ENCODE measurements around the gene HMCN2.

HMCN2 gene

DNA sequence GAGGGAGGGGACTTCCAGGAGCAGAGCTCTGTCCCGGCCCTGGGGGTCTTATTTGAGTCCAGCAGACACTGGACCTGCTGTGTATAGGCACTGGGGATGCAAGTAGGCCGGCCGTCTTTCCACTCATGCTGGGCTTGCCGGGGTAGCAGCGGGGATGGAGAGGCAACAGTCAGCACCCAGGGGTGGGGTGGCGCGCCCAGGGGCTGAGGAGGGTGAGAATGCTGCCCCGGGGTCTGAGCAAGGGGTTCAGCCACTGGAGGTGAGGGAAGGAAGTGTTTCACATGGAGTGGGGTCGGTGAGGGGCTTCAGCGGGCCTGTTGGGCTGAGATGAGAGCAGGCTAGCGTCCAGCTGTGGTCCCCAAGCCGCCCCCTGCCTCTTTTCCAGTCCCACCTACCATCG, 88.8 kb downstream of the HMCN2 start:
- H3K9ac ChIP-seq (ENCODE audit: low read length) = no peak overlapping the region
- H3K27me3 ChIP-seq (ENCODE audit: control insufficient read depth in 1 of 2, insufficient read depth in 2 of 2, low read length in 2 of 2) = no peaks in the 10 kb centered on the region
- peaks cover 46% of the 10 kb centered on the region for H3K36me3 ChIP-seq (ENCODE audit: insufficient read depth, low read length)
- no peak overlapping the region for H3K27ac ChIP-seq (ENCODE audit: low read depth, low read length)
- H3K4me1 ChIP-seq (ENCODE audit: insufficient read depth, low read length) = no peaks in the 10 kb centered on the region
- no peak overlapping the region for H3K4me3 ChIP-seq (ENCODE audit: low read depth in 1 of 2, low read length in 2 of 2)
- no peaks in the 10 kb centered on the region for H3K9me3 ChIP-seq (ENCODE audit: low read length)

DNA sequence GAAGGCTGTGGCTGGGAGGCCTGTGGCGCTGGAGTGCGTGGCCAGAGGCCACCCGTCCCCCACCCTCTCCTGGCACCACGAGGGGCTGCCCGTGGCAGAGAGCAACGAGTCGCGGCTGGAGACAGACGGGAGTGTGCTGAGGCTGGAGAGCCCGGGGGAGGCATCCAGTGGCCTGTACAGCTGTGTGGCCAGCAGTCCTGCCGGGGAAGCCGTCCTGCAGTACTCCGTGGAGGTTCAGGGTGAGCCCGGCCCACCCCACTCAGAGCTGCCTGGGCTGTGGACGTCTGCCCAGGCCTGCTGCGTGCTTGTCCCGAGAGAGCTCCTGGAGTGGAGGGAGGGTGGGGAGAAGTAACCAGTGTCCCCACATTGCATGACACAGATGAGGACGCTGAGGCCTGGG, 89.2 kb downstream of the HMCN2 start:
- no peak overlapping the region for H3K9ac ChIP-seq (ENCODE audit: low read length)
- H3K4me3 ChIP-seq (ENCODE audit: low read depth in 1 of 2, low read length in 2 of 2) = no peak overlapping the region
- H3K36me3 ChIP-seq (ENCODE audit: insufficient read depth, low read length) = peaks cover 50% of the 10 kb centered on the region
- no peak overlapping the region for H3K27ac ChIP-seq (ENCODE audit: low read depth, low read length)
- H3K9me3 ChIP-seq (ENCODE audit: low read length) = no peaks in the 10 kb centered on the region
- no peaks in the 10 kb centered on the region for H3K27me3 ChIP-seq (ENCODE audit: control insufficient read depth in 1 of 2, insufficient read depth in 2 of 2, low read length in 2 of 2)
- H3K4me1 ChIP-seq (ENCODE audit: insufficient read depth, low read length) = no peaks in the 10 kb centered on the region

DNA sequence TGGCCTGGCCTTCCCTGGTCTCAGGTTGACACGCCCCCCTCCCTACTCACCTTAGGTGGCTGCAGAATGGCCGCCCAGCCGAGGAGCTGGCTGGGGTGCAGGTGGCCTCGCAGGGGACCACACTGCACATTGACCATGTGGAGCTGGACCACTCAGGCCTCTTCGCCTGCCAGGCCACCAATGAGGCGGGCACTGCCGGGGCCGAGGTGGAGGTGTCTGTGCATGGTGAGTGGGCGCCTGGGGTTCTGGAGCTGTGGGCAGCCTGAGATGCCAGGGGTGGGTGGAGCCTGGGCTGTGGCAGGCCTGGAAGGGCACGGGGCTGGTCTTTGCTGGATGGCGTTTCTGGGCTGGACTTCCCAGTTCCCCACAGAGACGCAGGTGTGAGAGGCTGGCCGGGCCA, 90.5 kb downstream of the HMCN2 start:
- H3K36me3 ChIP-seq (ENCODE audit: insufficient read depth, low read length) = peaks cover 58% of the 10 kb centered on the region
- H3K9ac ChIP-seq (ENCODE audit: low read length) = no peak overlapping the region
- H3K27me3 ChIP-seq (ENCODE audit: control insufficient read depth in 1 of 2, insufficient read depth in 2 of 2, low read length in 2 of 2) = no peaks in the 10 kb centered on the region
- H3K4me3 ChIP-seq (ENCODE audit: low read depth in 1 of 2, low read length in 2 of 2) = no peak overlapping the region
- no peaks in the 10 kb centered on the region for H3K4me1 ChIP-seq (ENCODE audit: insufficient read depth, low read length)
- no peaks in the 10 kb centered on the region for H3K9me3 ChIP-seq (ENCODE audit: low read length)
- H3K27ac ChIP-seq (ENCODE audit: low read depth, low read length) = no peak overlapping the region

DNA sequence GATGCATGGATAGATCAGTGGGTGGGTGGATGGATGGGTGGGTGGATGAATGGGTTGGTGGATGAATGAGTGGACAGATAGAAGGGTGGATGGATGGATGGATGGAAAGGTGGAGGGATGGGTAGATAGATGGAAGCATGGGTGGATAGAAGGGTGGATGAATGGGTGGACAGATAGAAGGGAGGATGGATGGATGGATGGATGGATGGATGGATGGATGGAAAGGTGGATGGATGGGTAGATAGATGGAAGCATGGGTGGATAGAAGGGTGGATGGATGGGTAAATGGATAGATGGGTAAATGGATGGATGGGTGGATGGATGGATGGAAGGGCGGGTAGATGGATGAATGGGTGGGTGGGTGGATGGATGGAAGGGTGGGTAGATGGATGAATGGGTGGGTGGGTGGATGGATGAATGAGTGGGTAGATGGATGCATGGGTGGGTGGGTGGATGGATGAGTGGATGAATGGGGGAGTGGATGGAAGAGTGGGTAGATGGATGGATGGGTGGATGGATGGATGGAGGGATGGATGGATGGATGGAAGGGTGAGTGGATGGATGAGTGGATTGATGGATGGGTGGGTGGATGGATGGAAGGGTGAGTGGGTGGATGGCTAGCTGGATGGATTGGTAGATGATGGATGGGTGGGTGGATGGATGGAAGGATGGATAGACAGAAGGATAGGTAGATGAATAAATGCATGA, 91.5 kb downstream of the HMCN2 start:
- Histone ChIP-seq H3K27me3 (ENCODE audit: control insufficient read depth in 1 of 2, insufficient read depth in 2 of 2, low read length in 2 of 2) (no peaks in the 10 kb centered on the region), H3K36me3 (ENCODE audit: insufficient read depth, low read length) (peaks cover 54% of the 10 kb centered on the region), H3K9me3 (ENCODE audit: low read length) (no peaks in the 10 kb centered on the region), H3K4me1 (ENCODE audit: insufficient read depth, low read length) (no peaks in the 10 kb centered on the region), H3K9ac (ENCODE audit: low read length) (no peak overlapping the region), H3K27ac (ENCODE audit: low read depth, low read length) (no peak overlapping the region), H3K4me3 (ENCODE audit: low read depth in 1 of 2, low read length in 2 of 2) (no peak overlapping the region)

DNA sequence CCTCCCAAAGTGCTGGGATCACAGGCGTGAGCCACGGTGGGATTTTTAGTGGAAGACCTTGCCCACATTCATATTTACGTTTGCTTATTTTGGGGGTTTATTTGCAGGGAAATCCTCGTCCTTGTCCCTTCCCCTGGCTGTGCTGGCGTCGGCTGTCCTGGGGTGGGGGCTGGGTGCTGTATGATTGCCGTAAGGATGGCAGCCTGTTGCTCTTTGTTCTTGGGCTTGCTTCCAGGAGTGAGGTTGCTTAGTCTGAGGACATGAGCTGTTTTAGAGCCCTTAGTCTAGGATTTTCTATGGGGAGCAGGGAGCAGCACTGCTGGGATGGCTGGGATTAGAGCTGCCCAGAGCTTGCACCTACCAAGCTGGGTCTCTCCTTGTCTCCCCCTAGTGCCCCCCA, 93.4 kb downstream of the HMCN2 start:
- H3K9me3 ChIP-seq (ENCODE audit: low read length) = no peaks in the 10 kb centered on the region
- H3K4me1 ChIP-seq (ENCODE audit: insufficient read depth, low read length) = no peaks in the 10 kb centered on the region
- H3K36me3 ChIP-seq (ENCODE audit: insufficient read depth, low read length) = peaks cover 44% of the 10 kb centered on the region
- H3K27me3 ChIP-seq (ENCODE audit: control insufficient read depth in 1 of 2, insufficient read depth in 2 of 2, low read length in 2 of 2) = no peaks in the 10 kb centered on the region
- no peak overlapping the region for H3K9ac ChIP-seq (ENCODE audit: low read length)
- no peak overlapping the region for H3K4me3 ChIP-seq (ENCODE audit: low read depth in 1 of 2, low read length in 2 of 2)
- no peak overlapping the region for H3K27ac ChIP-seq (ENCODE audit: low read depth, low read length)

DNA sequence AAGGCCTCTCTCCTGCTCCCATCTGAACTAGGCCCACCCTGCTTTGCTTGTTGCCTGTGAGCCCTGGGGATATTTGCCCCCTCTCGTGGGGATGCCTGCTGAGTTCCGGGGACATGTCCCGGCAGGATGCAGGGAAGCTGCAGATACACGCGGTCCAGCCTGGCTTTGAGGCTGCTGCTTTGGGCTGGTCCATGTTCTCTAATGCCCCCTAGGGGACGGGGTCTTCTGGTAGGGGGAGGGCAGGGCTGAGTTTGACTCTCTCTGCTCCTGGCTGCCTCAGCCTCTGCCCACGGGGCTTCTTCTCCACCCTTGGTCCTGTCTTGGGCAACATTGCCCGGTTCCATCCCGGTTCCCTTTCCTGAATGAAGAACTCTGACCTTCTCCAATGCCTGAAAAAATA, 94.3 kb downstream of the HMCN2 start:
- Histone ChIP-seq H3K9ac (ENCODE audit: low read length) (no peak overlapping the region), H3K27me3 (ENCODE audit: control insufficient read depth in 1 of 2, insufficient read depth in 2 of 2, low read length in 2 of 2) (no peaks in the 10 kb centered on the region), H3K36me3 (ENCODE audit: insufficient read depth, low read length) (peaks cover 44% of the 10 kb centered on the region), H3K4me3 (ENCODE audit: low read depth in 1 of 2, low read length in 2 of 2) (no peak overlapping the region), H3K27ac (ENCODE audit: low read depth, low read length) (no peak overlapping the region), H3K9me3 (ENCODE audit: low read length) (no peaks in the 10 kb centered on the region), H3K4me1 (ENCODE audit: insufficient read depth, low read length) (no peaks in the 10 kb centered on the region)

DNA sequence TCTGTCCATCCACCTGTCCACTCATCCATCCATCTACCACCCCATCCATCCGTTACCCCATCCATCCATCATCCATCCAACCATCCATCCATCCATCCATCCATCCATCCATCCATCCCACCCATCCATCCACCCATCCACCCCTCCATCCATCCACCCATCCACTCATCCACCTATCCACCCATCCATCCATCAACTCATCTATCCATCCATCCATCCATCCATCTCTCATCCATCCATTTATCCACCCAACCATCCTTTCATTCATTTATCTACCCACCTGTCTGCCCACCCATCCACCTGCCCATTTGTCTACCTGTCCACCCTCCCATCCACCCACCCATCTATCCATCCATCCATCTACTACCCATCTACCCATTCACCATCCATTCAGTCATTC, 95.1 kb downstream of the HMCN2 start:
- Histone ChIP-seq H3K9ac (ENCODE audit: low read length) (no peak overlapping the region), H3K4me1 (ENCODE audit: insufficient read depth, low read length) (no peaks in the 10 kb centered on the region), H3K36me3 (ENCODE audit: insufficient read depth, low read length) (peaks cover 37% of the 10 kb centered on the region), H3K27me3 (ENCODE audit: control insufficient read depth in 1 of 2, insufficient read depth in 2 of 2, low read length in 2 of 2) (no peaks in the 10 kb centered on the region), H3K27ac (ENCODE audit: low read depth, low read length) (no peak overlapping the region), H3K9me3 (ENCODE audit: low read length) (no peaks in the 10 kb centered on the region), H3K4me3 (ENCODE audit: low read depth in 1 of 2, low read length in 2 of 2) (no peak overlapping the region)

DNA sequence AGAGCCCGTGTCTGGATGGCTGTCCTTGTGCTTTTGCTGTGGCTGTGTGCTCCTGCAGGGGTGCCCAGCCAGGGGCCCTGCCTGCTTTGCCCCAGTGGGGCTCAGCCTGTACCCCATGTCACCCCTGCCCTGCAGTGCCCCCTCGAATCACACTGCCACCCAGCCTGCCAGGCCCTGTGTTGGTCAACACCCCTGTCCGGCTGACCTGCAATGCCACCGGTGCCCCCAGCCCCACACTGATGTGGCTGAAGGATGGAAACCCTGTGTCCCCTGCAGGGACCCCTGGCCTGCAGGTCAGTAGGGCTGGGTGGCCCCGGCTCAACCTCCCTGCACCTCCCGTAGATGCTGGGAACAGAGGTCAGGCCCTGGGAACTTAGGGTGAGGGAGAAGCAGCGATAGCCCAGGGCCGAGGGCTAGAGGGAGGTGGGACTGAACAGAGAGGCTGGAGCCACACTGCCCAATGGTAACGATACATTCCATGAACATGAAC, 96.4 kb downstream of the HMCN2 start:
- peaks cover 24% of the 10 kb centered on the region for H3K36me3 ChIP-seq (ENCODE audit: insufficient read depth, low read length)
- no peaks in the 10 kb centered on the region for H3K9me3 ChIP-seq (ENCODE audit: low read length)
- H3K27me3 ChIP-seq (ENCODE audit: control insufficient read depth in 1 of 2, insufficient read depth in 2 of 2, low read length in 2 of 2) = no peaks in the 10 kb centered on the region
- H3K27ac ChIP-seq (ENCODE audit: low read depth, low read length) = no peak overlapping the region
- no peak overlapping the region for H3K9ac ChIP-seq (ENCODE audit: low read length)
- H3K4me3 ChIP-seq (ENCODE audit: low read depth in 1 of 2, low read length in 2 of 2) = no peak overlapping the region
- H3K4me1 ChIP-seq (ENCODE audit: insufficient read depth, low read length) = no peaks in the 10 kb centered on the region

DNA sequence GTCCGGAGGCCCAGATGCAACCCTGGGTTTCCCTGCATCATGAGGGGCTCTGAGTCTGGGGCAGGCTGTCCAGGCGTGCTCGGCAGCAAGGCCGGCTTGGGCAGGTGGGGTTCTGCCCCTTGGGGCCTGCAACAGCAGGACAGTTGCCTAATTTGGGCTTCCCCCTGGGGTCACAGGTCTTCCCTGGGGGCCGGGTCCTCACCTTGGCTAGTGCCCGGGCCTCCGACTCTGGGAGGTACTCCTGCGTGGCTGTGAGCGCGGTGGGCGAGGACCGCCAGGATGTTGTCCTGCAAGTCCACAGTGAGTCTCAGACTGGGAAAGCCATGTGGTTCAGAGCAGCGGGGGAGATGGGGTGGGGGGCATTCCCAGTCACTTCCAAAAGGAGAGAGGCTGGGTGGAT, 97.1 kb downstream of the HMCN2 start:
- no peak overlapping the region for H3K4me3 ChIP-seq (ENCODE audit: low read depth in 1 of 2, low read length in 2 of 2)
- no peak overlapping the region for H3K9ac ChIP-seq (ENCODE audit: low read length)
- peaks cover 24% of the 10 kb centered on the region for H3K36me3 ChIP-seq (ENCODE audit: insufficient read depth, low read length)
- H3K27me3 ChIP-seq (ENCODE audit: control insufficient read depth in 1 of 2, insufficient read depth in 2 of 2, low read length in 2 of 2) = no peaks in the 10 kb centered on the region
- H3K9me3 ChIP-seq (ENCODE audit: low read length) = no peaks in the 10 kb centered on the region
- no peak overlapping the region for H3K27ac ChIP-seq (ENCODE audit: low read depth, low read length)
- no peaks in the 10 kb centered on the region for H3K4me1 ChIP-seq (ENCODE audit: insufficient read depth, low read length)

DNA sequence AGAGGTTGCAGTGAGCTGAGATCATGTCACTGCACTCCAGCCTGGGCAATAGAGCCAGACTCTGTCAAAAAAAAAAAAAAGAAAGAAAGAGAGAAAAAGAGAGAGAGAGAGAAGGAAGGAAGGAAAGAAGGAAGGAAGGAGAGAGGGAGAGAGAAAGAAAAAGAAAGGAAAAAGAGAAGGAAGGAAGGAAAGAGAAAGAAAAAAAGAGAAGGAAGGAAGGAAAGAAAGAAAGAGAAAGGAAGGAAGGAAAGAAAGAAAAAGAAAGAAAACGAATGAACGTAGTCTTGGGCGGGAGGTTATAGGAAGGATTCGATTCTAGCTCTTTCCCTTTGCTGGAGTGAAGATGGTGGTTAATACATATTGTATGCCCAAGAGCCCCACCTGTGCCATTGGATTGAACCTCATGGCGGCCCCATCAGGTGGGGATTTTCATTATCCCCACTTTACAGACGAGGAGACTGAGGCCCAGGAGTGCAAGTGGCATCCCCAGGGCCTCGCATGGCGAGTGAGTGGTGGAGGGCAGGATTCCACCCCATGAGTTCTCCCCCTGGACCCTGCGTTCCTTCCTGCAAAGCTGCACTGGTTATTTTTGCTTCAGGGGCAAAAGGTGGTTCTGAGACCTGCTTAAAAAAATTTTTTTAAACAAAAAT, 98.3 kb downstream of the HMCN2 start:
- no peak overlapping the region for H3K4me3 ChIP-seq (ENCODE audit: low read depth in 1 of 2, low read length in 2 of 2)
- no peak overlapping the region for H3K9ac ChIP-seq (ENCODE audit: low read length)
- H3K27ac ChIP-seq (ENCODE audit: low read depth, low read length) = no peak overlapping the region
- H3K9me3 ChIP-seq (ENCODE audit: low read length) = no peaks in the 10 kb centered on the region
- H3K4me1 ChIP-seq (ENCODE audit: insufficient read depth, low read length) = no peaks in the 10 kb centered on the region
- no peaks in the 10 kb centered on the region for H3K27me3 ChIP-seq (ENCODE audit: control insufficient read depth in 1 of 2, insufficient read depth in 2 of 2, low read length in 2 of 2)
- peaks cover 24% of the 10 kb centered on the region for H3K36me3 ChIP-seq (ENCODE audit: insufficient read depth, low read length)

DNA sequence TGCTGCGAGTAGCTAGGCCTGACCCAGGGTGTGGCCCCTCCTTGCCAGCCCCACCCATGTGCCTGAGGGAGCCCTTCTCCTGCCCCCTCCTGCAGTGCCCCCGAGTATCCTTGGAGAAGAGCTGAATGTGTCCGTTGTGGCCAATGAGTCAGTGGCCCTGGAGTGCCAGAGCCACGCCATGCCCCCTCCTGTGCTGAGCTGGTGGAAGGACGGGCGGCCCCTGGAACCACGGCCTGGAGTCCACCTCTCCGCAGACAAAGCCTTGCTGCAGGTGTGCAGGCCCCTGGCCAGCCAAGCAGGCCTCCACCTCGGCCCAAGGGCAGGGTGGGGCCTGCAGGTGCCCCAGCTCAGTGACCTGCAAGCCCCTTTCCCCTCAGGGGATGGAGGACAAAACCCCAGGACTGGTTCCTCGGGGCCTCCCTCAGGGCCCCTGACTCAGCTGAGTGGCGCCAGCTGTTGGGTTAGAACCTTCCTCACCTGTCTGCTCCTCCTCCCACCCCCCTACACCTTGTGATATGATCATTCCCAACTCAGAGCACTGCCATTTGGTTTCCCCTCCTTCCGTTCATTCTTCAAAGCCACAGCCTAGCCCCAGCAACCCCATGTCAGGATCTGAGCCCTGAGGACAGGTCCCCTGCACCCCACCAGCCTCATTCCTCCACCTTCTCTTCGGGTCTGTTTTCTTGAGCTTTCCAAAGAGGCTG, 99.2 kb downstream of the HMCN2 start:
- no peak overlapping the region for H3K27ac ChIP-seq (ENCODE audit: low read depth, low read length)
- no peaks in the 10 kb centered on the region for H3K4me1 ChIP-seq (ENCODE audit: insufficient read depth, low read length)
- no peaks in the 10 kb centered on the region for H3K9me3 ChIP-seq (ENCODE audit: low read length)
- H3K36me3 ChIP-seq (ENCODE audit: insufficient read depth, low read length) = peaks cover 16% of the 10 kb centered on the region
- no peak overlapping the region for H3K4me3 ChIP-seq (ENCODE audit: low read depth in 1 of 2, low read length in 2 of 2)
- no peak overlapping the region for H3K9ac ChIP-seq (ENCODE audit: low read length)
- no peaks in the 10 kb centered on the region for H3K27me3 ChIP-seq (ENCODE audit: control insufficient read depth in 1 of 2, insufficient read depth in 2 of 2, low read length in 2 of 2)

Data from muscle layer of colon (tissue), 2 donors.